ENCODE data around the gene KCNJ18.
"Not testable (repeated sequence)": the region's sequence is repeated elsewhere in the genome, so short reads cannot be mapped to it uniquely, and the experiment has no call there.

- not testable (repeated sequence) for TF ChIP-seq POLR2A (IDR thresholded peaks at IDR 0.05); EP300 (IDR thresholded peaks at IDR 0.05; ENCODE audit: low read depth); CTCF (IDR thresholded peaks at IDR 0.05); POLR2AphosphoS5 (IDR thresholded peaks at IDR 0.05)
Measured at GRCh38 chr17:21648125-21648524, 44.2 kb upstream of the KCNJ18 start.

Measured in transverse colon (tissue), 4 donors.